ENCODE measurements around the gene SCLY.
"Not testable (repeated sequence)": the region's sequence is repeated elsewhere in the genome, so short reads cannot be mapped to it uniquely, and the experiment has no call there.

Gene SCLY

DNA sequence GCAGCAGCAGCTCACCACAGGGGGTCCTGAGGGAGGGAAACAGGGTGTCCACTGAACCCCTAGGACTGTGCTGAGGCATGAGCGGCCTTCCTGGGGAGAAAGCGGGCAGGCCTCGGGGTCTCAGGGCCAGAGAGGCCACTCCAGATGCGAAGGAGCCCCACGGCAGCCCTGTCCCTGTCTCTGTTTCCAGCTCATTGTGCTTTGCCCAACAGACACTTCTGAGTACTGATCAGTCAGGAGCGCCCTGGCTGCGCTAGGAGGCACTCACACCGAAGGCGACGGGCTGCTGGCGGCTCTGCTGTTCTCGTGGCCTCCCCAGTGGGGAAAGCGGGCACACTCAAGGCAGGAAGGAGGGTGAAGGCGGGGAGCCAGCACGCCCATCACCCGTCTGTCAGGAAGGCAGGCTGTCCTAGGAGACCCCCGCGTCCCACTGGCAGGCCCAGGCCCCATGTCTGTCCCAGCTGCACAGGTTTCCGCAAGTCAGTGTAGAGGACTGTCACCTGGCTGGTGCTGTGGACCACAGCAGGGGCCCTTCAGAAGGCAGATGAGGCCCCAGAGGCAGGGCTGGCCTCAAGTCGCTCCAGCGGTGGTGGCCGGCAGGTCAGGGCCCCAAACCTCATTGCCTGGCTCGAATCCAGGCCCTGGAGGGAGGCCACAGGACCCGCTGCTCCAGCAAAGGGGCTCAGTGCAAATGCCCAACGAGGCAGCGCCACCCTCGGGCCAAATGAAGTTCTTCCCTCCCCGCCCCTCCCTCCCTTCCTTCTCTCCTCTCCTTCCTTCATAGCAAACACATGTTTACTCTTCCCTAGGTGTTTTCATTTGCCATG lies 46.1 kb downstream of the SCLY start:
- Histone ChIP-seq H3K36me3 (ENCODE audit: insufficient read depth, low read length) (no peaks in the 10 kb centered on the region), H3K27me3 (ENCODE audit: control insufficient read depth in 1 of 2, insufficient read depth in 2 of 2, low read length in 2 of 2) (no peaks in the 10 kb centered on the region), H3K4me3 (ENCODE audit: low read depth in 1 of 2, low read length in 2 of 2) (no peak overlapping the region), H3K4me1 (ENCODE audit: insufficient read depth, low read length) (peaks cover 4% of the 10 kb centered on the region), H3K27ac (ENCODE audit: low read depth, low read length) (no peak overlapping the region), H3K9ac (ENCODE audit: low read length) (no peak overlapping the region), H3K9me3 (ENCODE audit: low read length) (no peaks in the 10 kb centered on the region)

GRCh38 chr2:238107525-238108422 lies 47.0 kb downstream of the SCLY start:
- no peaks in the 10 kb centered on the region for H3K36me3 ChIP-seq (ENCODE audit: insufficient read depth, low read length)
- H3K4me3 ChIP-seq (ENCODE audit: low read depth in 1 of 2, low read length in 2 of 2) = no peak overlapping the region
- H3K9me3 ChIP-seq (ENCODE audit: low read length) = no peaks in the 10 kb centered on the region
- no peaks in the 10 kb centered on the region for H3K27me3 ChIP-seq (ENCODE audit: control insufficient read depth in 1 of 2, insufficient read depth in 2 of 2, low read length in 2 of 2)
- no peak overlapping the region for H3K9ac ChIP-seq (ENCODE audit: low read length)
- no peak overlapping the region for H3K27ac ChIP-seq (ENCODE audit: low read depth, low read length)
- peaks cover 4% of the 10 kb centered on the region for H3K4me1 ChIP-seq (ENCODE audit: insufficient read depth, low read length)

- Histone ChIP-seq H3K27me3 (ENCODE audit: control insufficient read depth in 1 of 2, insufficient read depth in 2 of 2, low read length in 2 of 2) (no peaks in the 10 kb centered on the region), H3K27ac (ENCODE audit: low read depth, low read length) (no peak overlapping the region), H3K9ac (ENCODE audit: low read length) (no peak overlapping the region), H3K36me3 (ENCODE audit: insufficient read depth, low read length) (no peaks in the 10 kb centered on the region), H3K4me3 (ENCODE audit: low read depth in 1 of 2, low read length in 2 of 2) (no peak overlapping the region), H3K4me1 (ENCODE audit: insufficient read depth, low read length) (peaks cover 4% of the 10 kb centered on the region), H3K9me3 (ENCODE audit: low read length) (no peaks in the 10 kb centered on the region)
Measured at GRCh38 chr2:238108423-238109183, 47.8 kb downstream of the SCLY start.

- Histone ChIP-seq H3K27me3 (ENCODE audit: control insufficient read depth in 1 of 2, insufficient read depth in 2 of 2, low read length in 2 of 2) (peaks cover 0 to 2% of the 10 kb centered on the region in 2 donors), H3K4me1 (ENCODE audit: insufficient read depth, low read length) (peaks cover 2% of the 10 kb centered on the region), H3K27ac (ENCODE audit: low read depth, low read length) (no peak overlapping the region), H3K36me3 (ENCODE audit: insufficient read depth, low read length) (no peaks in the 10 kb centered on the region), H3K9ac (ENCODE audit: low read length) (no peak overlapping the region), H3K9me3 (ENCODE audit: low read length) (no peaks in the 10 kb centered on the region), H3K4me3 (ENCODE audit: low read depth in 1 of 2, low read length in 2 of 2) (no peak overlapping the region)
Measured at GRCh38 chr2:238113611-238114010, 52.8 kb downstream of the SCLY start.

DNA sequence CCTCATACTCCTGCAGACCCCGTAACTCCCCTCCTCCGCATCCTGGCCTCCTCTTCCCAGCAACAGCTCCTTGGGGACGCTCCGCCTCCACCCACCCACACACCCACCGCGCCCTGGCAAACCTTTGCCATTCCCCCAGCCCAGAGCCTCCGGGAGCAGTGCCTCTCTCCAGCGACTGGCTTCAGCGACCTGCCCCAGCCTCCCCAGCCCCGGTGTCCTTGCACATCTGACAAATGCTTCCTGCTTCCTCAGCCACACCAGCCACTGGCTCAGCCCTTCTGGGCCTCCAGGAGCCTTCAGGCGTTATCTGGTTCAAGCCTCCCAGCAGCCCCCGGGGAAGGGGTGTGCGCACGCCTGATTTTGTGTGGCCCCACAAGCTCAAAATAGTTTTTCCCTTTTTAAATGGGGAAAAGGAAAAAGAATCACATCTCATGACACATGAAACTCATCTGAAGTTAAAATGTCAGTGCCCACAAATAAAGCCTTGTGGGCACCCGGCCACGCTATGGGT lies 53.6 kb downstream of the SCLY start:
- no peak overlapping the region for H3K9ac ChIP-seq (ENCODE audit: low read length)
- no peaks in the 10 kb centered on the region for H3K36me3 ChIP-seq (ENCODE audit: insufficient read depth, low read length)
- no peaks in the 10 kb centered on the region for H3K4me1 ChIP-seq (ENCODE audit: insufficient read depth, low read length)
- no peak overlapping the region for H3K27ac ChIP-seq (ENCODE audit: low read depth, low read length)
- H3K4me3 ChIP-seq (ENCODE audit: low read depth in 1 of 2, low read length in 2 of 2) = no peak overlapping the region
- H3K27me3 ChIP-seq (ENCODE audit: control insufficient read depth in 1 of 2, insufficient read depth in 2 of 2, low read length in 2 of 2) = peaks cover 0 to 3% of the 10 kb centered on the region in 2 donors
- H3K9me3 ChIP-seq (ENCODE audit: low read length) = no peaks in the 10 kb centered on the region

GRCh38 chr2:238114851-238115660 lies 54.3 kb downstream of the SCLY start:
- Histone ChIP-seq H3K9me3 (ENCODE audit: low read length) (no peaks in the 10 kb centered on the region), H3K27ac (ENCODE audit: low read depth, low read length) (no peak overlapping the region), H3K27me3 (ENCODE audit: control insufficient read depth in 1 of 2, insufficient read depth in 2 of 2, low read length in 2 of 2) (peaks cover 0 to 3% of the 10 kb centered on the region in 2 donors), H3K4me1 (ENCODE audit: insufficient read depth, low read length) (no peaks in the 10 kb centered on the region), H3K9ac (ENCODE audit: low read length) (no peak overlapping the region), H3K4me3 (ENCODE audit: low read depth in 1 of 2, low read length in 2 of 2) (no peak overlapping the region), H3K36me3 (ENCODE audit: insufficient read depth, low read length) (no peaks in the 10 kb centered on the region)

DNA sequence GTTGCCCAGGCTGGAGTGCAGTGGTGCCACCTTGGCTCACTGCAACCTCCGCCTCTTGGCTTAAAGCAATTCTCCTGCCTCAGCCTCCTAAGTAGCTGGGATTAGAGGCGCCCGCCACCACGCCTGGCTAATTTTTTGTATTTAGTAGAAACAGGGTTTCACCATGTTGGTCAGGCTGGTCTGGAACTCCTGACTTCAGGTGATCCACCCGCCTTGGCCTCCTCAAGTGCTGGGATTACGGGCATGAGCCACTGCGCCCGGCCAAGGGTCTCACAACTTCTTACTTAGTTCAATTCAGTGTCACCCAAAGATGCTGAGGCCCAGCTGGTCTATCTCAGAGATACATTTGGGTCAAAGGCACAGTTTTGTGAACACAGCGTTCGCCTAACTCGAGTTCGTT lies 54.9 kb downstream of the SCLY start:
- H3K4me1 ChIP-seq (ENCODE audit: insufficient read depth, low read length); H3K27me3 ChIP-seq (ENCODE audit: control insufficient read depth in 1 of 2, insufficient read depth in 2 of 2, low read length in 2 of 2); H3K9ac ChIP-seq (ENCODE audit: low read length); H3K27ac ChIP-seq (ENCODE audit: low read depth, low read length); H3K36me3 ChIP-seq (ENCODE audit: insufficient read depth, low read length); H3K9me3 ChIP-seq (ENCODE audit: low read length); H3K4me3 ChIP-seq (ENCODE audit: low read depth in 1 of 2, low read length in 2 of 2): not testable (repeated sequence)

GRCh38 chr2:238116298-238117198 lies 55.7 kb downstream of the SCLY start:
- Histone ChIP-seq H3K9me3 (ENCODE audit: low read length) (no peaks in the 10 kb centered on the region), H3K9ac (ENCODE audit: low read length) (no peak overlapping the region), H3K4me1 (ENCODE audit: insufficient read depth, low read length) (no peaks in the 10 kb centered on the region), H3K36me3 (ENCODE audit: insufficient read depth, low read length) (no peaks in the 10 kb centered on the region), H3K27me3 (ENCODE audit: control insufficient read depth in 1 of 2, insufficient read depth in 2 of 2, low read length in 2 of 2) (peaks cover 0 to 3% of the 10 kb centered on the region in 2 donors), H3K4me3 (ENCODE audit: low read depth in 1 of 2, low read length in 2 of 2) (no peak overlapping the region), H3K27ac (ENCODE audit: low read depth, low read length) (no peak overlapping the region)

GRCh38 chr2:238117199-238118154 lies 56.7 kb downstream of the SCLY start:
- no peaks in the 10 kb centered on the region for H3K9me3 ChIP-seq (ENCODE audit: low read length)
- no peak overlapping the region for H3K27ac ChIP-seq (ENCODE audit: low read depth, low read length)
- no peak overlapping the region for H3K9ac ChIP-seq (ENCODE audit: low read length)
- H3K4me3 ChIP-seq (ENCODE audit: low read depth in 1 of 2, low read length in 2 of 2) = no peak overlapping the region
- H3K4me1 ChIP-seq (ENCODE audit: insufficient read depth, low read length) = no peaks in the 10 kb centered on the region
- H3K36me3 ChIP-seq (ENCODE audit: insufficient read depth, low read length) = no peaks in the 10 kb centered on the region
- peaks cover 0 to 3% of the 10 kb centered on the region in 2 donors for H3K27me3 ChIP-seq (ENCODE audit: control insufficient read depth in 1 of 2, insufficient read depth in 2 of 2, low read length in 2 of 2)
